ENCODE results near the gene SGMS2. TPM values are rescaled to one million over a fixed set of nuclear protein-coding genes. Genes with fewer than 3 reads are reported as not detected.

The SGMS2 gene
- total and polyA plus RNA-seq, 2 donors from 2014 or later = 5.3 to 67.7 TPM

DNA sequence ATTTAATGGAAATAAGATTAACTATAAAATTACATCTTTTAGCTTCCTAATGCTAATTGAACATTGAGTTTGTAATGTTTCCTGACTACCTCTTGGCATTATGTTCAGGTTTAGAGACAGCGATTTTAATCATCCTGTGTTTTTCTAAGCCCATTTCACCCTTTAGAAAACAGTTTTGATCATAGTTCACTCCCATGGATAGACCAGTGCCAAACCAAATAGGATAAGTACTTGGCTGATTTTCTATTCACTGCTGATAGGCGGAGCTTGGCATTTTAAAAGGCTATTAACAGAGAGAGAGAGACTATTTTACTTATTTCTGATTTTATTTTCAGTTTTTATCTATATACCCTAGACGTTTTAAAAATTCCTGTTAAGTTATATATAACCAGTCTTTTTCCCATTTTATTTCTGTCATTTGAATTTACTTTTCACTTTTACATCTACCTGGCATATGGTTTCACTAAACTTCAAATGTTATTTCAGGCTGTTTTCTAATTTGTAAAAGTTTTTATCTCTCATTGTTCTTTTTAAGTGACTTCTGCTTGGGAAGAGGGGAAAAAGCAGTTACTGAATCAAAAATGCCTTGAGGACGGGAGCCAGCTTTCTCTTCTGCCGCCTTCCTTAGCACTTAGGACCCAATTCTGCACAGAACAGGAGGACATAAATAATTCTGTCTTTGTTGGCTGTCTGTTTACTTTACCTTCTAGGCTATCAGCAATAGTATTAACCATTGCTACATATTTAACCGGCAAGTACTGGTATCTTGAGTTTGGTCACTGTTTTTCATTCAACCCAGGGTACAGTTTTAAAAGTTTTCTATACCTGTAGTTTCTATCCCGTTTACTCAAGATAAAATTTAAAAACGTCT is 46.4 kb downstream of the SGMS2 start:
- Histone ChIP-seq H3K27ac (ENCODE audit: low read depth in 2 of 2, low read length in 2 of 2) (no peak overlapping the region), H3K36me3 (ENCODE audit: control insufficient read depth in 2 of 3, insufficient read depth in 3 of 3, low read length in 3 of 3) (no peaks in the 10 kb centered on the region), H3K4me1 (ENCODE audit: control insufficient read depth in 2 of 3, insufficient read depth in 2 of 3, low read depth in 1 of 3, low read length in 3 of 3) (no peaks in the 10 kb centered on the region), H3K4me3 (ENCODE audit: low read length in 3 of 3) (peak overlapping the region in 2 of 3 donors; percentile 14 to 16), H3K27me3 (ENCODE audit: control insufficient read depth, insufficient read depth, low read length) (no peaks in the 10 kb centered on the region), H3K9ac (ENCODE audit: low read length in 3 of 3) (no peak overlapping the region), H3K9me3 (ENCODE audit: control insufficient read depth in 2 of 3, insufficient read depth in 1 of 3, low read length in 3 of 3) (no peaks in the 10 kb centered on the region)
- intact Hi-C loops (cut with DNase I) = no loop called here
- no peak for TF ChIP-seq CTCF (IDR thresholded peaks at IDR 0.05; ENCODE audit: borderline replicate concordance, extremely low read depth, insufficient read depth)
- DNase-seq = no peak
- peak; percentile 61 for FAIRE-seq

GRCh38 chr4:107874024-107874423 is 49.3 kb downstream of the SGMS2 start:
- no peak for TF ChIP-seq CTCF (IDR thresholded peaks at IDR 0.05; ENCODE audit: borderline replicate concordance, extremely low read depth, insufficient read depth)
- H3K9me3 ChIP-seq (ENCODE audit: control insufficient read depth in 2 of 3, insufficient read depth in 1 of 3, low read length in 3 of 3) = no peaks in the 10 kb centered on the region
- no peaks in the 10 kb centered on the region for H3K36me3 ChIP-seq (ENCODE audit: control insufficient read depth in 2 of 3, insufficient read depth in 3 of 3, low read length in 3 of 3)
- no peak overlapping the region for H3K4me3 ChIP-seq (ENCODE audit: low read length in 3 of 3)
- H3K9ac ChIP-seq (ENCODE audit: low read length in 3 of 3) = no peak overlapping the region
- H3K27me3 ChIP-seq (ENCODE audit: control insufficient read depth, insufficient read depth, low read length) = no peaks in the 10 kb centered on the region
- DNase-seq (no peak), FAIRE-seq (no peak)
- intact Hi-C loops (cut with DNase I) = no loop called here
- no peak overlapping the region for H3K27ac ChIP-seq (ENCODE audit: low read depth in 2 of 2, low read length in 2 of 2)
- H3K4me1 ChIP-seq (ENCODE audit: control insufficient read depth in 2 of 3, insufficient read depth in 2 of 3, low read depth in 1 of 3, low read length in 3 of 3) = no peaks in the 10 kb centered on the region

GRCh38 chr4:107876099-107876498 is 51.4 kb downstream of the SGMS2 start:
- no peak for FAIRE-seq

More at GRCh38 chr4:107876099-107876498, 51.4 kb downstream of the SGMS2 start:
- no peaks in the 10 kb centered on the region for H3K27me3 ChIP-seq (ENCODE audit: control insufficient read depth, insufficient read depth, low read length)
- TF ChIP-seq CTCF (IDR thresholded peaks at IDR 0.05; ENCODE audit: borderline replicate concordance, extremely low read depth, insufficient read depth) = no peak
- H3K4me3 ChIP-seq (ENCODE audit: low read length in 3 of 3) = no peak overlapping the region
- no peak overlapping the region for H3K27ac ChIP-seq (ENCODE audit: low read depth in 2 of 2, low read length in 2 of 2)
- no peaks in the 10 kb centered on the region for H3K4me1 ChIP-seq (ENCODE audit: control insufficient read depth in 2 of 3, insufficient read depth in 2 of 3, low read depth in 1 of 3, low read length in 3 of 3)
- intact Hi-C loops (cut with DNase I) = no loop called here
- no peaks in the 10 kb centered on the region for H3K36me3 ChIP-seq (ENCODE audit: control insufficient read depth in 2 of 3, insufficient read depth in 3 of 3, low read length in 3 of 3)
- no peak for DNase-seq
- no peak overlapping the region for H3K9ac ChIP-seq (ENCODE audit: low read length in 3 of 3)
- H3K9me3 ChIP-seq (ENCODE audit: control insufficient read depth in 2 of 3, insufficient read depth in 1 of 3, low read length in 3 of 3) = no peaks in the 10 kb centered on the region
